GM23248 (cell line): ENCODE results near the gene HUS1B. TPM values are rescaled to one million over a fixed set of nuclear protein-coding genes. Genes with fewer than 3 reads are reported as not detected.

ENCODE experiments used
- DNase-seq: peaks from one replicate; pipeline ENCODE4 v3.0.0-alpha.2; 2015
- H2AFZ ChIP-seq: fragments of 200-600 bp; sonication (generic); 2 replicates; pipeline ENCODE4 v1.6.1; 2016; ENCODE audit warnings: antibody characterized with exemption
- H3F3A ChIP-seq: fragments of 200-600 bp; sonication (generic); 2 replicates; pipeline ENCODE4 v1.6.1; 2016; ENCODE audit warnings: mild to moderate bottlenecking, antibody characterized with exemption, mixed run types; ENCODE audit not compliant: insufficient read depth
- H3K27ac ChIP-seq: fragments of 200-600 bp; sonication (generic); 2 replicates; pipeline ENCODE4 v1.5.1; 2016; ENCODE audit warnings: mild to moderate bottlenecking
- H3K27me3 ChIP-seq: fragments of 200-600 bp; sonication (generic); replicated peaks from 2 replicates; pipeline ENCODE4 v1.6.1; 2016; ENCODE audit warnings: mild to moderate bottlenecking; ENCODE audit not compliant: insufficient read depth
- H3K36me3 ChIP-seq: fragments of 200-600 bp; sonication (generic); 2 replicates; pipeline ENCODE4 v1.6.1; 2016; ENCODE audit warnings: low read depth, mild to moderate bottlenecking
- H3K4me1 ChIP-seq: fragments of 200-600 bp; sonication (generic); 2 replicates; pipeline ENCODE4 v1.6.1; 2016; ENCODE audit warnings: mild to moderate bottlenecking; ENCODE audit not compliant: insufficient read depth
- H3K4me2 ChIP-seq: fragments of 200-600 bp; sonication (generic); one replicate; pipeline ENCODE4 v1.6.1; 2016; ENCODE audit warnings: mild to moderate bottlenecking; ENCODE audit not compliant: unreplicated experiment
- H3K4me3 ChIP-seq: fragments of 200-600 bp; sonication (generic); 2 replicates; pipeline ENCODE4 v1.5.1; 2016; ENCODE audit warnings: mild to moderate bottlenecking
- H3K79me2 ChIP-seq: fragments of 200-600 bp; sonication (generic); 2 replicates; pipeline ENCODE4 v1.6.1; 2016; ENCODE audit warnings: mild to moderate bottlenecking; ENCODE audit not compliant: insufficient read depth
- H3K9ac ChIP-seq: fragments of 200-600 bp; sonication (generic); 2 replicates; pipeline ENCODE4 v1.6.1; 2016; ENCODE audit warnings: mild to moderate bottlenecking
- H3K9me2 ChIP-seq: fragments of 200-600 bp; sonication (generic); 2 replicates; pipeline ENCODE4 v1.6.1; 2016; ENCODE audit warnings: mixed run types, mild to moderate bottlenecking, moderate library complexity; ENCODE audit not compliant: insufficient read depth
- H3K9me3 ChIP-seq: fragments of 200-600 bp; sonication (generic); one replicate; pipeline ENCODE4 v1.6.1; 2017; ENCODE audit warnings: low read depth
- H4K20me1 ChIP-seq: fragments of 200-600 bp; sonication (generic); 2 replicates; pipeline ENCODE4 v1.6.0; 2016; ENCODE audit not compliant: insufficient read depth
- EZH2 ChIP-seq: fragments of 200-600 bp; sonication (generic); IDR thresholded peaks from 2 replicates; pipeline ENCODE4 v1.6.1; 2018; ENCODE audit warnings: antibody characterized with exemption, mild to moderate bottlenecking; ENCODE audit not compliant: insufficient read depth, poor library complexity, severe bottlenecking
- EZH2phosphoT487 ChIP-seq: fragments of 200-600 bp; sonication (generic); IDR thresholded peaks from 2 replicates; pipeline ENCODE4 v1.6.1; 2018; ENCODE audit warnings: antibody characterized with exemption, moderate library complexity, mild to moderate bottlenecking, low read depth; ENCODE audit not compliant: insufficient read depth
- WGBS, 2 experiments: methylation state at CpG; one replicate each; pipeline ENCODE4 v1.1.6; 2015 to 2017; ENCODE audit warnings: low lambda C conversion rate in 2 of 2, low coverage in 1 of 2; ENCODE audit errors: missing lambda C conversion rate in 2 of 2; 5-methylcytosine and 5-hydroxymethylcytosine counted together
- in situ Hi-C: fragments of 300-500 bp; cut with MboI; formaldehyde crosslinking; loops from 2 replicates; pipeline ENCODE4 v1.15.0; 2020
- polyA plus RNA-seq: library from polyadenylated mRNA; unstranded; fragments of >200 nt; fragmentation: Nextera tagmentation; extraction: Ambion mirVana; gene quantifications from 2 replicates; pipeline ENCODE4 v1.2.1, GENCODE V29; 2016
- total RNA-seq: library from RNA; depleted of rRNA; stranded (reverse); fragments of >200 nt; shearing (Covaris generic); gene quantifications from 2 replicates; pipeline ENCODE4 v1.2.3, GENCODE V29; 2014

The HUS1B gene
- total and polyA plus RNA-seq, 2 experiments from 2014 or later = 0.32 TPM; not detected in 1

- Histone ChIP-seq H3K27me3 (no peaks in the 10 kb centered on the region), H3K36me3 (no peaks in the 10 kb centered on the region), H3K4me1 (0 out of 2 replicates have a peak, but pooled peaks cover 7% of the 10 kb centered on the region), H4K20me1 (no peaks in the 10 kb centered on the region; the same call in 1 of the 2 replicates), H3K79me2 (peaks cover 69% of the 10 kb centered on the region), H3F3A (no peaks in the 10 kb centered on the region), H3K4me3 (no peak overlapping the region), H2AFZ (no peak overlapping the region), H3K9ac (no peak overlapping the region), H3K9me2 (no peaks in the 10 kb centered on the region; the same call in 1 of the 2 replicates), H3K4me2 (no peak overlapping the region), H3K9me3 (no peaks in the 10 kb centered on the region), H3K27ac (no peak overlapping the region)
- no peak for TF ChIP-seq EZH2
- TF ChIP-seq EZH2phosphoT487 = no peak
- no peak for DNase-seq
- 100% methylated on average over 1 of the region's 1 CpG for WGBS, 2 experiments
- in situ Hi-C loops = no loop called here
Measured at GRCh38 chr6:657743-658142, 843 bp upstream of the HUS1B start.

- Histone ChIP-seq H3K36me3 (no peaks in the 10 kb centered on the region), H3K27ac (no peak overlapping the region), H3K79me2 (peaks cover 49% of the 10 kb centered on the region), H3K4me1 (0 out of 2 replicates have a peak, but pooled peaks cover 7% of the 10 kb centered on the region), H3K27me3 (no peaks in the 10 kb centered on the region), H3K4me3 (no peak overlapping the region), H3K4me2 (no peak overlapping the region), H4K20me1 (no peaks in the 10 kb centered on the region), H3K9me2 (no peaks in the 10 kb centered on the region; the same call in 1 of the 2 replicates), H3K9me3 (no peaks in the 10 kb centered on the region), H3F3A (no peaks in the 10 kb centered on the region), H2AFZ (no peak overlapping the region), H3K9ac (no peak overlapping the region)
- TF ChIP-seq EZH2phosphoT487 (no peak), EZH2 (no peak)
- in situ Hi-C loops = no loop called here
- WGBS, 2 experiments = 73 to 74% methylated on average over 4 of the region's 4 CpGs
- DNase-seq = no peak
Measured at GRCh38 chr6:654136-654535, 2.8 kb downstream of the HUS1B start.

GRCh38 chr6:652865-653264 is 4.0 kb downstream of the HUS1B start:
- no peak for DNase-seq
- H3K27ac ChIP-seq = no peak overlapping the region
- no peaks in the 10 kb centered on the region for H3K9me3 ChIP-seq
- no peak overlapping the region for H2AFZ ChIP-seq
- no peaks in the 10 kb centered on the region for H3F3A ChIP-seq
- peaks cover 44% of the 10 kb centered on the region for H3K79me2 ChIP-seq
- no peaks in the 10 kb centered on the region for H3K27me3 ChIP-seq
- H3K4me1 ChIP-seq = 0 out of 2 replicates have a peak, but pooled peaks cover 3% of the 10 kb centered on the region
- H3K36me3 ChIP-seq = no peaks in the 10 kb centered on the region
- no peak overlapping the region for H3K9ac ChIP-seq
- 96 to 100% methylated on average over 3 of the region's 3 CpGs for WGBS, 2 experiments
- TF ChIP-seq EZH2phosphoT487 (no peak), EZH2 (no peak)
- in situ Hi-C loops = no loop called here
- no peak overlapping the region for H3K4me2 ChIP-seq
- H3K9me2 ChIP-seq = no peaks in the 10 kb centered on the region; the same call in 1 of the 2 replicates
- H3K4me3 ChIP-seq = no peak overlapping the region
- H4K20me1 ChIP-seq = no peaks in the 10 kb centered on the region

- Histone ChIP-seq H3K27ac (no peak overlapping the region), H3K4me1 (no peaks in the 10 kb centered on the region), H3K9me2 (no peaks in the 10 kb centered on the region; the same call in 1 of the 2 replicates), H3K4me3 (no peak overlapping the region), H3K9ac (no peak overlapping the region), H3K4me2 (no peak overlapping the region), H4K20me1 (no peaks in the 10 kb centered on the region), H3K79me2 (peaks cover 48% of the 10 kb centered on the region), H3K27me3 (no peaks in the 10 kb centered on the region), H3F3A (no peaks in the 10 kb centered on the region), H2AFZ (no peak overlapping the region), H3K9me3 (no peaks in the 10 kb centered on the region), H3K36me3 (no peaks in the 10 kb centered on the region)
- TF ChIP-seq EZH2 = no peak
- TF ChIP-seq EZH2phosphoT487 = no peak
- WGBS, 2 experiments = 84 to 87% methylated on average over 4 of the region's 4 CpGs
- no peak for DNase-seq
- in situ Hi-C loops = no loop called here
Measured at GRCh38 chr6:650098-650497, 6.8 kb downstream of the HUS1B start.

GRCh38 chr6:642805-643204 is 14.1 kb downstream of the HUS1B start:
- no peaks in the 10 kb centered on the region for H3K36me3 ChIP-seq
- no peaks in the 10 kb centered on the region for H3F3A ChIP-seq
- H3K9me3 ChIP-seq = no peaks in the 10 kb centered on the region
- TF ChIP-seq EZH2phosphoT487 (no peak), EZH2 (no peak)
- H3K4me1 ChIP-seq = no peaks in the 10 kb centered on the region
- peaks cover 13% of the 10 kb centered on the region; the same call in 1 of the 2 replicates for H4K20me1 ChIP-seq
- in situ Hi-C loops = no loop called here
- H2AFZ ChIP-seq = no peak overlapping the region
- no peak overlapping the region for H3K4me2 ChIP-seq
- no peak overlapping the region for H3K27ac ChIP-seq
- DNase-seq = no peak
- H3K27me3 ChIP-seq = no peaks in the 10 kb centered on the region
- H3K79me2 ChIP-seq = peaks cover 57% of the 10 kb centered on the region
- no peak overlapping the region for H3K9ac ChIP-seq
- no peaks in the 10 kb centered on the region for H3K9me2 ChIP-seq
- no peak overlapping the region for H3K4me3 ChIP-seq
